ENCODE measurements around the gene VPS4B.

VPS4B gene

GRCh38 chr18:63427558-63427957, 5.3 kb upstream of the VPS4B start:
- DNase-seq, result peak; percentile 23

- no peak for DNase-seq
These were observed 608 bp upstream of the VPS4B start for GRCh38 chr18:63422864-63423304.

- DNase-seq, result no peak
These were observed 762 bp downstream of the VPS4B start for GRCh38 chr18:63421514-63421913.

GRCh38 chr18:63412953-63413352, 9.3 kb downstream of the VPS4B start:
- no peak for DNase-seq

- DNase-seq, result peak; percentile 88
These were observed 11.5 kb downstream of the VPS4B start for GRCh38 chr18:63410792-63411191.

GRCh38 chr18:63409301-63409700, 13.0 kb downstream of the VPS4B start:
- DNase-seq, result peak; percentile 71

GRCh38 chr18:63407734-63408133, 14.5 kb downstream of the VPS4B start:
- peak; percentile 60 for DNase-seq

- no peak for DNase-seq
These were observed 16.3 kb downstream of the VPS4B start for GRCh38 chr18:63405986-63406385.

GRCh38 chr18:63402246-63403162, 19.8 kb downstream of the VPS4B start:
- DNase-seq, result no peak

- no peak for DNase-seq
These were observed 23.0 kb downstream of the VPS4B start for GRCh38 chr18:63399300-63399699.

- DNase-seq, result no peak
These were observed 24.9 kb downstream of the VPS4B start for GRCh38 chr18:63397349-63397748.

- no peak for DNase-seq
These were observed 26.8 kb downstream of the VPS4B start for GRCh38 chr18:63395503-63395902.

GRCh38 chr18:63394954-63395353, 27.3 kb downstream of the VPS4B start:
- no peak for DNase-seq

- DNase-seq, result no peak
These were observed 34.4 kb downstream of the VPS4B start for GRCh38 chr18:63387861-63388260.

GRCh38 chr18:63382843-63383242, 39.4 kb downstream of the VPS4B start:
- no peak for DNase-seq

GRCh38 chr18:63379639-63379962, 42.7 kb downstream of the VPS4B start:
- no peak for DNase-seq

- no peak for DNase-seq
These were observed 43.2 kb downstream of the VPS4B start for GRCh38 chr18:63378919-63379638.

GRCh38 chr18:63377275-63377980, 44.8 kb downstream of the VPS4B start:
- DNase-seq, result no peak

GRCh38 chr18:63376538-63376937, 45.7 kb downstream of the VPS4B start:
- peak; percentile 22 for DNase-seq

- DNase-seq, result no peak
These were observed 47.7 kb downstream of the VPS4B start for GRCh38 chr18:63374540-63374939.

GRCh38 chr18:63373161-63373560, 49.1 kb downstream of the VPS4B start:
- no peak for DNase-seq

GRCh38 chr18:63368611-63369010, 53.7 kb downstream of the VPS4B start:
- no peak for DNase-seq

Data from HCEC 1CT (cell line).